Uterus (tissue), 2 donors: Measurements from ENCODE around the gene TOP3B.

ENCODE experiments used
- CTCF ChIP-seq, 4 experiments: fragments of 200-600 bp in 2 of 4; fragments of 450-650 bp in 2 of 4; sonication (generic) in 2 of 4; IDR thresholded peaks; one replicate each; pipeline ENCODE4 v1.5.1; 2016 to 2019; ENCODE audit warnings: antibody characterized with exemption in 4 of 4, mild to moderate bottlenecking in 2 of 4, moderate library complexity in 1 of 4
- POLR2A ChIP-seq, 2 donors: fragments of 450-650 bp; IDR thresholded peaks; one replicate each; pipeline ENCODE4 v1.6.1; 2016; ENCODE audit warnings: antibody characterized with exemption in 2 of 2, mild to moderate bottlenecking in 1 of 2, moderate library complexity in 1 of 2

DNA sequence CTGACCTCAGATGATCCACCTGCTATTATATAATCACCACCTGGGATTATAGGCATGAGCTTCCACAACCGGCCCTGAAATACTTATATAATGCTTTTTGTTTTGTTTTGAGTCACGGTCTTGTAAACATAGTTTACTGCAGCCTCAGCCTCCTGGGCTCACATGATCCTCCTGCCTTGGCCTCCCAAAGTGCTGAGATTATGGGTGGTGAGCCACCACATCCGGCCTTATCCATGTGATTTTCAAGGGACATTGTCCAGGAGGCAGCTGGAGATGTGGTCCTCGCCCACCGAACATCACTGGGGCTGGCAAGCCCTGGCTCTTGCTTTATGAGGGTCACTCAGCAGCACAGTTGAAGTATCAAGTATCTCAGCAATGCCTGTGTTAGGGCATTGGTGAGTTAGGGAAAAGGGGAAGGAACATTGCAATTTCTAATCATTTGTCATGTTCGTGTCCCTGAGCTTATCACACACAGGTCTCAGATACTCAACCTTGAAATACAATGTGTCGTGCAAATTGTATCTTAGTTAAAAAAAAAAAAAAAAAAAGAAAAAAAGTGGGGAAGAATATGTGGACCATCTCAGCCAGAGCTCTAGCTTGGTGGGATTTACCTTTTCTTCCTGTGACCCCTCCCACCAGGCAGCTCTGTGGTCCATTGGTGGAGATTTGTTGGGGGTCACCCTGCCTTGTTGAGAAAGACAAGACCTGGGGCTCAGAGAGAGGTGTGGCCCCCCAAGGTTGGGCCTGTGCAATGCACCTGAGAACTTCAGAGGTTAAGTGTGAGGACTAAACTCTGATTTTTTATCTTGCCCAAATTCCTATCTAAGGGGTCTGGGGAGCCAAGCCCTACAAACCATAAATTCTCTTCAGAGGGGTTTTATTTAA lies 74.7 kb downstream of the TOP3B start:
- TF ChIP-seq CTCF (IDR thresholded peaks at IDR 0.05), result no peak
- TF ChIP-seq POLR2A (IDR thresholded peaks at IDR 0.05), result no peak
